ENCODE data around the gene SOS1.

GRCh38 chr2:38978296-38978903, 142.5 kb downstream of the SOS1 start:
- TF ChIP-seq, protein P1, sequence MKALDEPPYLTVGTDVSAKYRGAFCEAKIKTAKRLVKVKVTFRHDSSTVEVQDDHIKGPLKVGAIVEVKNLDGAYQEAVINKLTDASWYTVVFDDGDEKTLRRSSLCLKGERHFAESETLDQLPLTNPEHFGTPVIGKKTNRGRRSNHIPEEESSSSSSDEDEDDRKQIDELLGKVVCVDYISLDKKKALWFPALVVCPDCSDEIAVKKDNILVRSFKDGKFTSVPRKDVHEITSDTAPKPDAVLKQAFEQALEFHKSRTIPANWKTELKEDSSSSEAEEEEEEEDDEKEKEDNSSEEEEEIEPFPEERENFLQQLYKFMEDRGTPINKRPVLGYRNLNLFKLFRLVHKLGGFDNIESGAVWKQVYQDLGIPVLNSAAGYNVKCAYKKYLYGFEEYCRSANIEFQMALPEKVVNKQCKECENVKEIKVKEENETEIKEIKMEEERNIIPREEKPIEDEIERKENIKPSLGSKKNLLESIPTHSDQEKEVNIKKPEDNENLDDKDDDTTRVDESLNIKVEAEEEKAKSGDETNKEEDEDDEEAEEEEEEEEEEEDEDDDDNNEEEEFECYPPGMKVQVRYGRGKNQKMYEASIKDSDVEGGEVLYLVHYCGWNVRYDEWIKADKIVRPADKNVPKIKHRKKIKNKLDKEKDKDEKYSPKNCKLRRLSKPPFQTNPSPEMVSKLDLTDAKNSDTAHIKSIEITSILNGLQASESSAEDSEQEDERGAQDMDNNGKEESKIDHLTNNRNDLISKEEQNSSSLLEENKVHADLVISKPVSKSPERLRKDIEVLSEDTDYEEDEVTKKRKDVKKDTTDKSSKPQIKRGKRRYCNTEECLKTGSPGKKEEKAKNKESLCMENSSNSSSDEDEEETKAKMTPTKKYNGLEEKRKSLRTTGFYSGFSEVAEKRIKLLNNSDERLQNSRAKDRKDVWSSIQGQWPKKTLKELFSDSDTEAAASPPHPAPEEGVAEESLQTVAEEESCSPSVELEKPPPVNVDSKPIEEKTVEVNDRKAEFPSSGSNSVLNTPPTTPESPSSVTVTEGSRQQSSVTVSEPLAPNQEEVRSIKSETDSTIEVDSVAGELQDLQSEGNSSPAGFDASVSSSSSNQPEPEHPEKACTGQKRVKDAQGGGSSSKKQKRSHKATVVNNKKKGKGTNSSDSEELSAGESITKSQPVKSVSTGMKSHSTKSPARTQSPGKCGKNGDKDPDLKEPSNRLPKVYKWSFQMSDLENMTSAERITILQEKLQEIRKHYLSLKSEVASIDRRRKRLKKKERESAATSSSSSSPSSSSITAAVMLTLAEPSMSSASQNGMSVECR (CRISPR knock-in tag; IDR thresholded peaks at IDR 0.05; ENCODE audit: borderline replicate concordance): no peak
- TF ChIP-seq CTCF (IDR thresholded peaks at IDR 0.05): no peak
- TF ChIP-seq NFYB (CRISPR knock-in tag; conservative IDR thresholded peaks at IDR 0.05; ENCODE audit: low read depth): no peak
- TF ChIP-seq, protein P2, sequence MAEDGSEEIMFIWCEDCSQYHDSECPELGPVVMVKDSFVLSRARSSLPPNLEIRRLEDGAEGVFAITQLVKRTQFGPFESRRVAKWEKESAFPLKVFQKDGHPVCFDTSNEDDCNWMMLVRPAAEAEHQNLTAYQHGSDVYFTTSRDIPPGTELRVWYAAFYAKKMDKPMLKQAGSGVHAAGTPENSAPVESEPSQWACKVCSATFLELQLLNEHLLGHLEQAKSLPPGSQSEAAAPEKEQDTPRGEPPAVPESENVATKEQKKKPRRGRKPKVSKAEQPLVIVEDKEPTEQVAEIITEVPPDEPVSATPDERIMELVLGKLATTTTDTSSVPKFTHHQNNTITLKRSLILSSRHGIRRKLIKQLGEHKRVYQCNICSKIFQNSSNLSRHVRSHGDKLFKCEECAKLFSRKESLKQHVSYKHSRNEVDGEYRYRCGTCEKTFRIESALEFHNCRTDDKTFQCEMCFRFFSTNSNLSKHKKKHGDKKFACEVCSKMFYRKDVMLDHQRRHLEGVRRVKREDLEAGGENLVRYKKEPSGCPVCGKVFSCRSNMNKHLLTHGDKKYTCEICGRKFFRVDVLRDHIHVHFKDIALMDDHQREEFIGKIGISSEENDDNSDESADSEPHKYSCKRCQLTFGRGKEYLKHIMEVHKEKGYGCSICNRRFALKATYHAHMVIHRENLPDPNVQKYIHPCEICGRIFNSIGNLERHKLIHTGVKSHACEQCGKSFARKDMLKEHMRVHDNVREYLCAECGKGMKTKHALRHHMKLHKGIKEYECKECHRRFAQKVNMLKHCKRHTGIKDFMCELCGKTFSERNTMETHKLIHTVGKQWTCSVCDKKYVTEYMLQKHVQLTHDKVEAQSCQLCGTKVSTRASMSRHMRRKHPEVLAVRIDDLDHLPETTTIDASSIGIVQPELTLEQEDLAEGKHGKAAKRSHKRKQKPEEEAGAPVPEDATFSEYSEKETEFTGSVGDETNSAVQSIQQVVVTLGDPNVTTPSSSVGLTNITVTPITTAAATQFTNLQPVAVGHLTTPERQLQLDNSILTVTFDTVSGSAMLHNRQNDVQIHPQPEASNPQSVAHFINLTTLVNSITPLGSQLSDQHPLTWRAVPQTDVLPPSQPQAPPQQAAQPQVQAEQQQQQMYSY (CRISPR knock-in tag; IDR thresholded peaks at IDR 0.05): no peak
- TF ChIP-seq ESRRA (CRISPR knock-in tag; IDR thresholded peaks at IDR 0.05; ENCODE audit: borderline replicate concordance): no peak
- no peak for TF ChIP-seq ZNF121 (CRISPR knock-in tag; IDR thresholded peaks at IDR 0.05)
- TF ChIP-seq CREB1 (CRISPR knock-in tag; IDR thresholded peaks at IDR 0.05): no peak
- TF ChIP-seq NR3C1 (CRISPR knock-in tag; conservative IDR thresholded peaks at IDR 0.05; ENCODE audit: low read depth): no peak
- no peak for TF ChIP-seq MAX (CRISPR knock-in tag; IDR thresholded peaks at IDR 0.05)
- TF ChIP-seq, protein P3, sequence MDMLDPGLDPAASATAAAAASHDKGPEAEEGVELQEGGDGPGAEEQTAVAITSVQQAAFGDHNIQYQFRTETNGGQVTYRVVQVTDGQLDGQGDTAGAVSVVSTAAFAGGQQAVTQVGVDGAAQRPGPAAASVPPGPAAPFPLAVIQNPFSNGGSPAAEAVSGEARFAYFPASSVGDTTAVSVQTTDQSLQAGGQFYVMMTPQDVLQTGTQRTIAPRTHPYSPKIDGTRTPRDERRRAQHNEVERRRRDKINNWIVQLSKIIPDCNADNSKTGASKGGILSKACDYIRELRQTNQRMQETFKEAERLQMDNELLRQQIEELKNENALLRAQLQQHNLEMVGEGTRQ (CRISPR knock-in tag; IDR thresholded peaks at IDR 0.05): no peak
- TF ChIP-seq SMAD4 (CRISPR knock-in tag; IDR thresholded peaks at IDR 0.05): no peak
- TF ChIP-seq, protein P4, sequence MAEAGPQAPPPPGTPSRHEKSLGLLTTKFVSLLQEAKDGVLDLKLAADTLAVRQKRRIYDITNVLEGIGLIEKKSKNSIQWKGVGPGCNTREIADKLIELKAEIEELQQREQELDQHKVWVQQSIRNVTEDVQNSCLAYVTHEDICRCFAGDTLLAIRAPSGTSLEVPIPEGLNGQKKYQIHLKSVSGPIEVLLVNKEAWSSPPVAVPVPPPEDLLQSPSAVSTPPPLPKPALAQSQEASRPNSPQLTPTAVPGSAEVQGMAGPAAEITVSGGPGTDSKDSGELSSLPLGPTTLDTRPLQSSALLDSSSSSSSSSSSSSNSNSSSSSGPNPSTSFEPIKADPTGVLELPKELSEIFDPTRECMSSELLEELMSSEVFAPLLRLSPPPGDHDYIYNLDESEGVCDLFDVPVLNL (CRISPR knock-in tag; IDR thresholded peaks at IDR 0.05; ENCODE audit: borderline replicate concordance, low read depth): no peak

All from WTC11 (cell line).